IMR-90 (cell line): Measurements from ENCODE around the gene SNAP29. TPM values are rescaled to one million over a fixed set of nuclear protein-coding genes. Genes with fewer than 3 reads are reported as not detected.

Source experiments
- ATAC-seq: fragments of 200-7000 bp; cut with Tn5 transposase; 2 replicates; pipeline ENCODE4 v1.9.1; 2020; ENCODE audit warnings: low read depth, mild to moderate bottlenecking, moderate library complexity
- BruUV-seq: library from RNA; stranded (reverse); fragments of 400-500 nt; replicated peaks from 2 replicates; lab custom pipeline; 2021; lab: Mats Ljungman, UMichigan
- CTCF ChIA-PET: fragments of 300-600 bp; formaldehyde crosslinking; extraction: SDS; loops from one replicate; lab custom pipeline; 2021; ENCODE audit warnings: antibody characterized with exemption; lab: Yijun Ruan, JAX
- POLR2A ChIA-PET: fragments of 300-600 bp; sonication (Branson Sonifier 250); formaldehyde crosslinking; loops from one replicate; lab custom pipeline; 2022; ENCODE audit warnings: antibody characterized with exemption; ENCODE audit not compliant: unreplicated experiment; lab: Charles Lee
- DNase-seq: peaks from one replicate; pipeline ENCODE4 v3.0.0; 2013
- H2AFZ ChIP-seq: replicated peaks from 2 replicates; pipeline ENCODE3; 2013; ENCODE audit warnings: low read length, mild to moderate bottlenecking; ENCODE audit not compliant: poor library complexity
- H2AK5ac ChIP-seq: 2 replicates; pipeline ENCODE4 v1.6.1; 2013; ENCODE audit warnings: low read depth, low read length, inconsistent platforms
- H2AK9ac ChIP-seq: replicated peaks from 2 replicates; pipeline ENCODE3; 2013; ENCODE audit warnings: mild to moderate bottlenecking, low read depth, low read length, moderate library complexity; ENCODE audit not compliant: poor library complexity
- H2BK120ac ChIP-seq: 2 replicates; pipeline ENCODE4 v1.6.1; 2013; ENCODE audit warnings: low read depth, low read length, inconsistent platforms
- H2BK15ac ChIP-seq: 3 replicates; pipeline ENCODE4 v1.6.1; 2013; ENCODE audit warnings: low read depth, low read length, inconsistent platforms
- H2BK20ac ChIP-seq: 2 replicates; pipeline ENCODE4 v1.6.1; 2013; ENCODE audit warnings: low read depth, mild to moderate bottlenecking, inconsistent platforms, low read length, moderate library complexity
- H2BK5ac ChIP-seq: 2 replicates; pipeline ENCODE4 v1.6.1; 2013; ENCODE audit warnings: mild to moderate bottlenecking, low read depth, low read length, inconsistent platforms; ENCODE audit not compliant: poor library complexity, severe bottlenecking
- H3K14ac ChIP-seq: replicated peaks from 2 replicates; pipeline ENCODE4 v1.6.1; 2013; ENCODE audit warnings: low read depth, low read length, inconsistent platforms
- H3K18ac ChIP-seq: 2 replicates; pipeline ENCODE4 v1.6.1; 2013; ENCODE audit warnings: low read depth, low read length, control low read depth
- H3K23ac ChIP-seq: 2 replicates; pipeline ENCODE4 v1.6.1; 2013; ENCODE audit warnings: low read depth, low read length, inconsistent platforms
- H3K27ac ChIP-seq: 2 replicates; pipeline ENCODE4 v1.5.1; 2013; ENCODE audit warnings: mild to moderate bottlenecking, control low read depth, low read length; ENCODE audit not compliant: insufficient read depth
- H3K27me3 ChIP-seq: 2 replicates; pipeline ENCODE4 v1.6.1; 2013; ENCODE audit warnings: low read length; ENCODE audit not compliant: control insufficient read depth, insufficient read depth
- H3K36me3 ChIP-seq: 2 replicates; pipeline ENCODE4 v1.6.1; 2013; ENCODE audit warnings: low read length, mixed read lengths; ENCODE audit not compliant: control insufficient read depth, insufficient read depth
- H3K4ac ChIP-seq: 2 replicates; pipeline ENCODE4 v1.6.1; 2013; ENCODE audit warnings: low read depth, low read length, inconsistent platforms
- H3K4me1 ChIP-seq: 2 replicates; pipeline ENCODE4 v1.6.1; 2013; ENCODE audit warnings: low read length, mixed read lengths; ENCODE audit not compliant: control insufficient read depth, insufficient read depth
- H3K4me2 ChIP-seq: 2 replicates; pipeline ENCODE4 v1.6.1; 2013; ENCODE audit warnings: low read depth, mild to moderate bottlenecking, control low read depth, low read length, moderate library complexity
- H3K4me3 ChIP-seq: 2 replicates; pipeline ENCODE4 v1.5.1; 2013; ENCODE audit warnings: low read depth, mild to moderate bottlenecking, control low read depth, low read length, moderate library complexity; ENCODE audit not compliant: insufficient read depth
- H3K56ac ChIP-seq: 2 replicates; pipeline ENCODE4 v1.6.1; 2013; ENCODE audit warnings: low read length, inconsistent platforms; ENCODE audit not compliant: insufficient read depth; ENCODE audit errors: extremely low read depth
- H3K79me1 ChIP-seq, 2 experiments: 2 replicates each; pipeline ENCODE4 v1.6.1; 2013; ENCODE audit warnings: low read length in 2 of 2, inconsistent platforms in 1 of 2, low read depth in 1 of 2
- H3K9ac ChIP-seq: 2 replicates; pipeline ENCODE4 v1.6.1; 2013; ENCODE audit warnings: low read depth, low read length, control low read depth
- H3K9me1 ChIP-seq: 2 replicates; pipeline ENCODE4 v1.6.1; 2013; ENCODE audit warnings: low read length, inconsistent platforms; ENCODE audit not compliant: insufficient read depth
- H3K9me3 ChIP-seq: 2 replicates; pipeline ENCODE4 v1.6.1; 2013; ENCODE audit warnings: low read length; ENCODE audit not compliant: control insufficient read depth, insufficient read depth
- H4K20me1 ChIP-seq: 2 replicates; pipeline ENCODE4 v1.6.1; 2013; ENCODE audit warnings: low read length, inconsistent platforms; ENCODE audit not compliant: insufficient read depth
- H4K5ac ChIP-seq: 2 replicates; pipeline ENCODE4 v1.6.1; 2013; ENCODE audit warnings: mild to moderate bottlenecking, low read depth, low read length, control low read depth
- H4K8ac ChIP-seq, 2 experiments: 2 replicates each; pipeline ENCODE4 v1.6.1; 2013; ENCODE audit warnings: low read depth in 2 of 2, low read length in 2 of 2, control low read depth in 1 of 2, inconsistent platforms in 1 of 2
- H4K91ac ChIP-seq: 2 replicates; pipeline ENCODE4 v1.6.1; 2013; ENCODE audit warnings: low read depth, low read length, inconsistent platforms; ENCODE audit not compliant: insufficient read depth
- BHLHE40 ChIP-seq: fragments of 150-350 bp; IDR thresholded peaks from 2 replicates; pipeline ENCODE4 v1.6.1; 2016; ENCODE audit warnings: mild to moderate bottlenecking, low read depth, low read length
- CEBPB ChIP-seq: IDR thresholded peaks from 2 replicates; pipeline ENCODE4 v1.6.1; 2012; ENCODE audit warnings: low read depth, low read length, improper control_type of control experiment
- CHD1 ChIP-seq: IDR thresholded peaks from 2 replicates; pipeline ENCODE4 v1.6.1; 2012; ENCODE audit warnings: low read depth, low read length, improper control_type of control experiment
- FOS ChIP-seq: fragments of 150-350 bp; IDR thresholded peaks from 2 replicates; pipeline ENCODE4 v1.6.1; 2016; ENCODE audit warnings: low read depth, low read length
- MAFK ChIP-seq: IDR thresholded peaks from 2 replicates; pipeline ENCODE4 v1.6.1; 2012; ENCODE audit warnings: low read depth, low read length, improper control_type of control experiment
- MAZ ChIP-seq: IDR thresholded peaks from 2 replicates; pipeline ENCODE4 v1.6.1; 2012; ENCODE audit warnings: low read depth, mild to moderate bottlenecking, low read length, improper control_type of control experiment, moderate library complexity, borderline replicate concordance
- MXI1 ChIP-seq: IDR thresholded peaks from 2 replicates; pipeline ENCODE4 v1.6.1; 2012; ENCODE audit warnings: low read depth, mild to moderate bottlenecking, low read length, moderate library complexity, borderline replicate concordance
- NFE2L2 ChIP-seq: fragments of 150-350 bp; IDR thresholded peaks from 2 replicates; pipeline ENCODE4 v1.6.1; 2016; ENCODE audit warnings: low read depth, mild to moderate bottlenecking, low read length
- POLR2A ChIP-seq: IDR thresholded peaks from 2 replicates; pipeline ENCODE4 v1.6.1; 2012; ENCODE audit warnings: mild to moderate bottlenecking, low read depth, low read length
- RAD21 ChIP-seq: IDR thresholded peaks from 2 replicates; pipeline ENCODE4 v1.6.1; 2012; ENCODE audit warnings: low read length, improper control_type of control experiment
- RCOR1 ChIP-seq: IDR thresholded peaks from 2 replicates; pipeline ENCODE4 v1.6.1; 2012; ENCODE audit warnings: mild to moderate bottlenecking, low read length, improper control_type of control experiment; ENCODE audit not compliant: insufficient replicate concordance
- RFX5 ChIP-seq: IDR thresholded peaks from 2 replicates; pipeline ENCODE4 v1.8.0; 2012; ENCODE audit warnings: low read depth, mild to moderate bottlenecking, low read length, moderate library complexity
- SMC3 ChIP-seq: fragments of 150-350 bp; IDR thresholded peaks from 2 replicates; pipeline ENCODE4 v1.6.1; 2016; ENCODE audit warnings: low read depth, mild to moderate bottlenecking, antibody characterized with exemption, low read length, moderate library complexity
- WGBS, 2 experiments: methylation state at CpG; one replicate each; pipeline versions ENCODE4 v1.1.5 to v1.1.7; 2013; ENCODE audit warnings: missing lambda C conversion rate in 2 of 2; ENCODE audit not compliant: insufficient read length in 1 of 2; ENCODE audit errors: extremely low coverage in 2 of 2; 5-methylcytosine and 5-hydroxymethylcytosine counted together
- dilution Hi-C: fragments of 300-500 bp; cut with HindIII; formaldehyde crosslinking; loops from one replicate; pipeline ENCODE4 v1.14.3; 2018; ENCODE audit warnings: low sequenced_read_pairs; ENCODE audit not compliant: unreplicated experiment
- in situ Hi-C: fragments of 300-500 bp; cut with MboI; formaldehyde crosslinking; loops from 3 replicates; pipeline ENCODE4 v1.14.3; 2019; ENCODE audit warnings: low sequenced_read_pairs, inconsistent platforms, mixed read lengths
- intact Hi-C: fragments of 100-400 bp; cut with micrococcal nuclease; formaldehyde crosslinking; loops from 2 replicates; pipeline ENCODE4 v1.10.0; 2022
- polyA plus RNA-seq, 3 experiments: library from polyadenylated mRNA; depleted of rRNA; stranded (reverse); fragments of >200 nt; gene quantifications; 2 replicates each; pipeline ENCODE4 v1.2.3, GENCODE V29; 2012; ENCODE audit warnings: low replicate concordance in 1 of 3
- total RNA-seq: library from RNA; depleted of rRNA; stranded (reverse); fragments of >200 nt; gene quantifications from 2 replicates; pipeline ENCODE4 v1.2.3, GENCODE V29; 2012
- TF ChIP-seq, protein P1 (sequence below): fragments of 150-350 bp; IDR thresholded peaks from 2 replicates; pipeline ENCODE4 v1.6.1; 2016; ENCODE audit warnings: low read depth, mild to moderate bottlenecking, low read length, moderate library complexity, borderline replicate concordance
- TF ChIP-seq, protein P2 (sequence below): fragments of 150-350 bp; IDR thresholded peaks from 2 replicates; pipeline ENCODE4 v1.6.1; 2017; ENCODE audit warnings: mild to moderate bottlenecking, antibody characterized with exemption, low read length, low read depth
- TF ChIP-seq, protein P3 (sequence below): conservative IDR thresholded peaks from 2 replicates; pipeline ENCODE4 v1.5.1; 2012; ENCODE audit warnings: mild to moderate bottlenecking, low read depth, low read length, improper control_type of control experiment

SNAP29 gene
- total and polyA plus RNA-seq, 2 of the 4 experiments (the other 2 are of a cell fraction) = 10.6 to 29.5 TPM

DNA sequence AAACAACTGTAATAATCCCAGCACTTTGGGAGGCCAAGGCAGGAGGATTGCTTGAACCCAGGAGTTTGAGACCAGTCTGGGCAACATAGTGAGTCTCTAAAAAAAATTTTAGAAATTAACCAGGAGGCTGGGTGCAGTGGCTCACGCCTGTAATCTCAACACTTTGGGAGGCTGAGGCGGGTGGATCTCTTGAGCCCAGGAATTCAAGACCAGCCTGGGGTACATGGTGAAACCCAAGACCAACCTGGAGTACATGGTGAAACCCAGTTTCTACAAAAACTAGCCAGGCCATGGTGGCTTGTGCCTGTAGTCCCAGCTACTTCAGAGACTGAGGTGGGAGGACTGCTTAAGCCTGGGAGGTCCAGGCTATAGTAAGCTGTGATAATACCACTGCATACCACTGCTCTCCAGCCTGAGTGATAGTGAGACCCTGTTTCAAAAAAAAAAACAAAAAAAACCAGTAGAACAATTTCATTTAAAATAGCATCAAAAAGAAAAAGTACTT lies 11.4 kb upstream of the SNAP29 start:
- Histone ChIP-seq H3K27me3 (no peaks in the 10 kb centered on the region), H3K27ac (no peak overlapping the region), H3K36me3 (no peaks in the 10 kb centered on the region), H2BK15ac (no peak overlapping the region), H2BK20ac (no peak overlapping the region), H3K9ac (no peak overlapping the region), H3K18ac (no peak overlapping the region), H3K4me3 (no peak overlapping the region), H4K20me1 (peaks cover 52% of the 10 kb centered on the region), H2BK120ac (no peak overlapping the region), H4K5ac (no peak overlapping the region), H3K23ac (no peak overlapping the region), H4K91ac (no peak overlapping the region), H3K56ac (no peak overlapping the region), H3K14ac (no peak overlapping the region), H3K4ac (no peak overlapping the region), H2AFZ (no peak overlapping the region), H3K9me3 (no peaks in the 10 kb centered on the region), H3K9me1 (peaks cover 11% of the 10 kb centered on the region), H3K79me1 (peaks cover 32 to 63% of the 10 kb centered on the region in 2 experiments), H2BK5ac (no peak overlapping the region), H2AK9ac (no peak overlapping the region), H2AK5ac (no peak overlapping the region), H3K4me2 (no peak overlapping the region), H4K8ac (no peak overlapping the region), H3K4me1 (peaks cover 8% of the 10 kb centered on the region)
- intact Hi-C loops = no loop called here
- TF ChIP-seq, protein P1, sequence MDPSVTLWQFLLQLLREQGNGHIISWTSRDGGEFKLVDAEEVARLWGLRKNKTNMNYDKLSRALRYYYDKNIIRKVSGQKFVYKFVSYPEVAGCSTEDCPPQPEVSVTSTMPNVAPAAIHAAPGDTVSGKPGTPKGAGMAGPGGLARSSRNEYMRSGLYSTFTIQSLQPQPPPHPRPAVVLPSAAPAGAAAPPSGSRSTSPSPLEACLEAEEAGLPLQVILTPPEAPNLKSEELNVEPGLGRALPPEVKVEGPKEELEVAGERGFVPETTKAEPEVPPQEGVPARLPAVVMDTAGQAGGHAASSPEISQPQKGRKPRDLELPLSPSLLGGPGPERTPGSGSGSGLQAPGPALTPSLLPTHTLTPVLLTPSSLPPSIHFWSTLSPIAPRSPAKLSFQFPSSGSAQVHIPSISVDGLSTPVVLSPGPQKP = no peak
- TF ChIP-seq RCOR1 (no peak), RFX5 (no peak), MAZ (no peak), CHD1 (no peak), FOS (no peak), MAFK (no peak), SMC3 (no peak), CEBPB (no peak), BHLHE40 (no peak), RAD21 (no peak), NFE2L2 (no peak), MXI1 (no peak), POLR2A (no peak)
- TF ChIP-seq, protein P2, sequence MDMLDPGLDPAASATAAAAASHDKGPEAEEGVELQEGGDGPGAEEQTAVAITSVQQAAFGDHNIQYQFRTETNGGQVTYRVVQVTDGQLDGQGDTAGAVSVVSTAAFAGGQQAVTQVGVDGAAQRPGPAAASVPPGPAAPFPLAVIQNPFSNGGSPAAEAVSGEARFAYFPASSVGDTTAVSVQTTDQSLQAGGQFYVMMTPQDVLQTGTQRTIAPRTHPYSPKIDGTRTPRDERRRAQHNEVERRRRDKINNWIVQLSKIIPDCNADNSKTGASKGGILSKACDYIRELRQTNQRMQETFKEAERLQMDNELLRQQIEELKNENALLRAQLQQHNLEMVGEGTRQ = no peak
- TF ChIP-seq, protein P3, sequence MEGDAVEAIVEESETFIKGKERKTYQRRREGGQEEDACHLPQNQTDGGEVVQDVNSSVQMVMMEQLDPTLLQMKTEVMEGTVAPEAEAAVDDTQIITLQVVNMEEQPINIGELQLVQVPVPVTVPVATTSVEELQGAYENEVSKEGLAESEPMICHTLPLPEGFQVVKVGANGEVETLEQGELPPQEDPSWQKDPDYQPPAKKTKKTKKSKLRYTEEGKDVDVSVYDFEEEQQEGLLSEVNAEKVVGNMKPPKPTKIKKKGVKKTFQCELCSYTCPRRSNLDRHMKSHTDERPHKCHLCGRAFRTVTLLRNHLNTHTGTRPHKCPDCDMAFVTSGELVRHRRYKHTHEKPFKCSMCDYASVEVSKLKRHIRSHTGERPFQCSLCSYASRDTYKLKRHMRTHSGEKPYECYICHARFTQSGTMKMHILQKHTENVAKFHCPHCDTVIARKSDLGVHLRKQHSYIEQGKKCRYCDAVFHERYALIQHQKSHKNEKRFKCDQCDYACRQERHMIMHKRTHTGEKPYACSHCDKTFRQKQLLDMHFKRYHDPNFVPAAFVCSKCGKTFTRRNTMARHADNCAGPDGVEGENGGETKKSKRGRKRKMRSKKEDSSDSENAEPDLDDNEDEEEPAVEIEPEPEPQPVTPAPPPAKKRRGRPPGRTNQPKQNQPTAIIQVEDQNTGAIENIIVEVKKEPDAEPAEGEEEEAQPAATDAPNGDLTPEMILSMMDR = no peak
- POLR2A ChIA-PET = no interaction called here
- no TSS peak for BruUV-seq
- ATAC-seq (no peak), DNase-seq (no peak)
- in situ Hi-C loops = loop anchor here (5.0 kb wide), 1 partner anchor 40 kb away; no protein-coding TSS in a partner anchor
- dilution Hi-C loops = no loop called here
- CTCF ChIA-PET = no interaction called here
- 100% methylated on average over 2 of the region's 2 CpGs; no CpG with 5 or more reads in 1 of the 2 experiments for WGBS, 2 experiments
